Kidney (tissue), 14 donors: ENCODE results near the gene KPNA2. TPM values are rescaled to one million over a fixed set of nuclear protein-coding genes. Genes with fewer than 3 reads are reported as not detected.
A peak's percentile ranks its signal among the peaks of the same experiment; 100 is the strongest.
"Not testable (repeated sequence)": the region's sequence is repeated elsewhere in the genome, so short reads cannot be mapped to it uniquely, and the experiment has no call there.

Experiments used
- DNase-seq, 5 donors: peaks; one replicate each; pipeline ENCODE4 v3.0.0-alpha.2; 2013 to 2020
- FAIRE-seq: peaks from 2 replicates; lab custom pipeline; 2012; peaks lifted over from hg19 to GRCh38; lab: Jason Lieb, UNC
- H3K27ac ChIP-seq, 2 donors: one replicate each; pipeline ENCODE4 v1.7.0; 2013; ENCODE audit warnings: low read depth in 2 of 2, low read length in 2 of 2, inconsistent platforms in 1 of 2
- H3K27me3 ChIP-seq: one replicate; pipeline ENCODE4 v1.7.1; 2013; ENCODE audit warnings: low read length, inconsistent platforms; ENCODE audit not compliant: control insufficient read depth, insufficient read depth
- H3K36me3 ChIP-seq, 3 donors: one replicate each; pipeline versions ENCODE4 v1.7.0 to v1.7.1; 2013; ENCODE audit warnings: low read length in 3 of 3, control low read depth in 1 of 3, inconsistent platforms in 1 of 3; ENCODE audit not compliant: insufficient read depth in 3 of 3, control insufficient read depth in 2 of 3
- H3K4me1 ChIP-seq, 3 donors: one replicate each; pipeline versions ENCODE4 v1.7.0 to v1.7.1; 2013; ENCODE audit warnings: low read length in 3 of 3, inconsistent platforms in 1 of 3, low read depth in 1 of 3; ENCODE audit not compliant: control insufficient read depth in 2 of 3, insufficient read depth in 2 of 3
- H3K4me3 ChIP-seq, 3 donors: one replicate each; pipeline versions ENCODE4 v1.7.0 to v1.8.1; 2013; ENCODE audit warnings: low read length in 3 of 3, control low read depth in 1 of 3, inconsistent platforms in 1 of 3
- H3K9ac ChIP-seq, 3 donors: one replicate each; pipeline versions ENCODE4 v1.7.0 to v1.7.1; 2013; ENCODE audit warnings: low read length in 3 of 3, control low read depth in 1 of 3, inconsistent platforms in 1 of 3
- H3K9me3 ChIP-seq, 3 donors: one replicate each; pipeline versions ENCODE4 v1.7.0 to v1.7.1; 2013; ENCODE audit warnings: low read length in 3 of 3, control low read depth in 1 of 3, inconsistent platforms in 1 of 3; ENCODE audit not compliant: control insufficient read depth in 2 of 3, insufficient read depth in 1 of 3
- intact Hi-C: fragments of 100-400 bp; cut with DNase I; formaldehyde crosslinking; loops from one replicate; pipeline ENCODE4 v1.11.1; 2022
- polyA plus RNA-seq: library from polyadenylated mRNA; stranded (reverse); fragments of 350-450 nt; fragmentation: Illumina TruSeq; extraction: RNeasy Lipid Tissue Mini Kit (QIAGEN cat#74804); gene quantifications from one replicate; pipeline ENCODE4 v1.2.3, GENCODE V29; 2014; ENCODE audit warnings: low read depth, low replicate concordance; ENCODE audit not compliant: insufficient read depth
- total RNA-seq: library from RNA; stranded (reverse); fragmentation: NEBNext Ultra II Directional; extraction: Animal tissue kit (Norgen Biotek cat#: 25700); gene quantifications from one replicate; pipeline ENCODE4 v1.2.1, GENCODE V29; 2021
- TF ChIP-seq, protein P1 (sequence below): IDR thresholded peaks from 3 replicates; pipeline ENCODE4 v1.5.1; 2012; ENCODE audit warnings: mild to moderate bottlenecking, moderate library complexity, borderline replicate concordance; ENCODE audit not compliant: insufficient read depth; ENCODE audit errors: extremely low read depth
- donor health status: control.
- donor health status: control.
- donor health status: control.
- donor health status: control.
- donor health status: control.
- donor health status: DM: yes; HTN: yes; CAD: no.
- donor health status: Normal renal cell carcinoma (clear cell type).

KPNA2 gene
- total and polyA plus RNA-seq, 2 donors from 2014 or later: 23.3 to 27.4 TPM

DNA sequence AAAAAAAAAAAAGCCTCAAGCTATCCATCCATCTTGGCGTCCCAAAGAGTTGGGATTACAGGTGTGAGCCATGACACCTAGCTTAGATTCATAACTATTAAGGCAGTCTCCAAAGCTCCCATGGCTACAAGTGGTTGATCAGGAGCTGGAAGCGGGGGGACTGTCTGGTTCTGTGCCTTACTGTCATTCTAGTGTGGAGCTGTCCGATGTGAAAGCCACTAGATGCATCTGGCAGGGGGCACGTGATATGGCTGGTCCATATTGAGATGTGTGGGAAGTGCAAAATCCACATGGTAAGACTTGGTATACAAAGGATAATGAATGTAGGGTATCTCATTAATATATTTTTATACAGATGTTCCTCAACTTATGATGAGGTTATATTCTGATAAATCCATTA is 38.7 kb downstream of the KPNA2 start:
- peak in 1 of 5 donors; percentile 49 for DNase-seq
- TF ChIP-seq, protein P1, sequence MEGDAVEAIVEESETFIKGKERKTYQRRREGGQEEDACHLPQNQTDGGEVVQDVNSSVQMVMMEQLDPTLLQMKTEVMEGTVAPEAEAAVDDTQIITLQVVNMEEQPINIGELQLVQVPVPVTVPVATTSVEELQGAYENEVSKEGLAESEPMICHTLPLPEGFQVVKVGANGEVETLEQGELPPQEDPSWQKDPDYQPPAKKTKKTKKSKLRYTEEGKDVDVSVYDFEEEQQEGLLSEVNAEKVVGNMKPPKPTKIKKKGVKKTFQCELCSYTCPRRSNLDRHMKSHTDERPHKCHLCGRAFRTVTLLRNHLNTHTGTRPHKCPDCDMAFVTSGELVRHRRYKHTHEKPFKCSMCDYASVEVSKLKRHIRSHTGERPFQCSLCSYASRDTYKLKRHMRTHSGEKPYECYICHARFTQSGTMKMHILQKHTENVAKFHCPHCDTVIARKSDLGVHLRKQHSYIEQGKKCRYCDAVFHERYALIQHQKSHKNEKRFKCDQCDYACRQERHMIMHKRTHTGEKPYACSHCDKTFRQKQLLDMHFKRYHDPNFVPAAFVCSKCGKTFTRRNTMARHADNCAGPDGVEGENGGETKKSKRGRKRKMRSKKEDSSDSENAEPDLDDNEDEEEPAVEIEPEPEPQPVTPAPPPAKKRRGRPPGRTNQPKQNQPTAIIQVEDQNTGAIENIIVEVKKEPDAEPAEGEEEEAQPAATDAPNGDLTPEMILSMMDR: no peak

DNA sequence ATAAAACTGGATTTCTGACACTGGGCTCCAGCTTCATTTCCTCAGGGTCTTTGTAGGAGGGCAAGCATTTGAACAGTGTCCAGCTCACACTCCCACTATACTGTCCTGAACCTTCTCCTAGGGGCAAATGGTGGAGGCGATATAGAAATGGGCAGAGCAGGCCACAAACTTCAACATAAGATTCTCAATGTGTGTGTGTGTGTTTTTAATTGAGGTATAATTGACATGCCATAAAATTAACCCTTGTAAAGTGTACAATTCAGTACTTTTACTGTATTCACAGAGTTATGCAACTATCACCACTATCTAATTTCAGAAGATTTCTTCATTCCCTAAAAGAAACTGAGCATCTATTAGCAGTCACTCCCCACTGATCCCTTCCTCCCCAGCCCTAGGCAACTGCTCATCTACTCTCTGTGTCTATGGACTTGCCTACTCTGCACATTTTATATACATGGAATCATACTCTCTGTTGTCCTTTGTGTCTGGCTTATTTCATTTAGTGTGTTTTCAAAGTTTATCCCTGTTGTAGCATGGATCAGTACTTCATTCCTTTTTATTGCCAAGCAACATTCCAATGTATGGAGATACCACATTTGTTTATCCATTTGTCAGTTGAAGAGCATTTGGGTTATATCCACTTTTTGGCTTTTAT is 40.5 kb downstream of the KPNA2 start:
- DNase-seq, FAIRE-seq: not testable (repeated sequence)

More for the DNA sequence above, 38.7 kb downstream of the KPNA2 start:
- Histone ChIP-seq H3K4me3 (no peak overlapping the region), H3K9me3 (no peaks in the 10 kb centered on the region), H3K27me3 (no peaks in the 10 kb centered on the region), H3K9ac (no peak overlapping the region), H3K27ac (no peak overlapping the region), H3K4me1 (no peaks in the 10 kb centered on the region), H3K36me3 (no peaks in the 10 kb centered on the region)
- no peak for FAIRE-seq
- intact Hi-C loops: no loop called here

DNA sequence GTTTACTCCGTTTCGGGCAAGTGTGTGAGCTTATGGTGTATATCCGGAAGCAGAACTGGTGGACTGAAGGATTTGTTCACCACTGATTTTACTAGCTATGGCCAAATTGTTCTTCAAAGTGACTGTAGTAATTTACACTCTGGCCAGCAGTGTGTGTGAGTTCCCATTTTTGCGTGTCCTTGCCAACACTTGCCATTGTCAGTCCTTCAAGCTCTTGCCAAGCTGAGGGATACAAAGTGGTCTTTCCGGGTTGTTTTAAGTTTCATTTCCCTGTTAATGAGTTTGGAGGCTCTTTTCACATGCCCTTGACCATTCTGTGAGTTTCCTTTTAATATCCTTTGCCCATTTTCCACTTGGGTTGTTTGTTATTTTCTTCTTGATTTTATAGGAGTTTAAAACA is 42.0 kb downstream of the KPNA2 start:
- not testable (repeated sequence) for FAIRE-seq

More for the DNA sequence above, 40.5 kb downstream of the KPNA2 start:
- H3K9me3 ChIP-seq, H3K36me3 ChIP-seq, H3K4me3 ChIP-seq, H3K4me1 ChIP-seq, intact Hi-C loops, H3K27ac ChIP-seq, H3K27me3 ChIP-seq, H3K9ac ChIP-seq: not testable (repeated sequence)

DNA sequence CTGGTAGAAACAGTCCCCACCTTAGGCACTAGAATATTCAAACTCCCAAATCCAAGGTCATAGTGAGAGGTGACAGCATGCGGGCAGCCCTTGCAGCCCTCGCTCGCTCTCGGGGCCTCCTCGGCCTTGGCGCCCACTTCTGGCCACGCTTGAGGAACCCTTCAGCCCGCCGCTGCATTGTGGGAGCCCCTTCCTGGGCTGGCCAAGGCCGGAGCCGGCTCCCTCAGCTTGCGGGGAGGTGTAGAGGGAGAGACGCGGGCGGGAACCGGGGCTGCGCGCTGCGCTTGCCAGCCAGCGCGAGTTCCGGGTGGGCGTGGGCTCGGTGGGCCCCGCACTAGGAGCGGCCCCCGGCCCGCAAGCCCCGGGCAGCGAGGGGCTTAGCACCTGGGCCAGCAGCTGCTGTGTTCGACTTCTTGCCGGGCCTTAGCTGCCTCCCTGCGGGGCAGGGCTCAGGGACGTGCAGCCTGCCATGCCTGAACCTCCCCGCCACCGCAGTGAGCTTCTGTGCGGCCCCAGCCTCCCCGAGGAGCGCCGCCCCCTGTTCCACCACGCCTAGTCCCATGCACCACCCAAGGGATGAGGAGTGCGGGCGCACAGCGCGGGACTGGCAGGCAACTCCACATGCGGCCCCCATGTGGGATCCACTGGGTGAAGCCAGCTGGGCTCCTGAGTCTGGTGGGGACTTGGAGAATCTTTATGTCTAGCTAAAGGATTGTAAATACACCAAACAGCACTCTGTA is 45.0 kb downstream of the KPNA2 start:
- TF ChIP-seq, protein P1: no peak
- peaks cover 0 to 2% (median 0%) of the 10 kb centered on the region in 3 donors for H3K4me1 ChIP-seq
- no peak overlapping the region for H3K27ac ChIP-seq
- intact Hi-C loops: no loop called here
- no peak overlapping the region for H3K9ac ChIP-seq
- H3K4me3 ChIP-seq: no peak overlapping the region
- FAIRE-seq (no peak), DNase-seq (no peak)
- H3K36me3 ChIP-seq: no peaks in the 10 kb centered on the region
- H3K9me3 ChIP-seq: no peaks in the 10 kb centered on the region
- no peaks in the 10 kb centered on the region for H3K27me3 ChIP-seq

More for the DNA sequence above, 42.0 kb downstream of the KPNA2 start:
- H3K9me3 ChIP-seq, H3K4me1 ChIP-seq, H3K27me3 ChIP-seq, H3K27ac ChIP-seq, H3K4me3 ChIP-seq, DNase-seq, H3K36me3 ChIP-seq, H3K9ac ChIP-seq, intact Hi-C loops: not testable (repeated sequence)

DNA sequence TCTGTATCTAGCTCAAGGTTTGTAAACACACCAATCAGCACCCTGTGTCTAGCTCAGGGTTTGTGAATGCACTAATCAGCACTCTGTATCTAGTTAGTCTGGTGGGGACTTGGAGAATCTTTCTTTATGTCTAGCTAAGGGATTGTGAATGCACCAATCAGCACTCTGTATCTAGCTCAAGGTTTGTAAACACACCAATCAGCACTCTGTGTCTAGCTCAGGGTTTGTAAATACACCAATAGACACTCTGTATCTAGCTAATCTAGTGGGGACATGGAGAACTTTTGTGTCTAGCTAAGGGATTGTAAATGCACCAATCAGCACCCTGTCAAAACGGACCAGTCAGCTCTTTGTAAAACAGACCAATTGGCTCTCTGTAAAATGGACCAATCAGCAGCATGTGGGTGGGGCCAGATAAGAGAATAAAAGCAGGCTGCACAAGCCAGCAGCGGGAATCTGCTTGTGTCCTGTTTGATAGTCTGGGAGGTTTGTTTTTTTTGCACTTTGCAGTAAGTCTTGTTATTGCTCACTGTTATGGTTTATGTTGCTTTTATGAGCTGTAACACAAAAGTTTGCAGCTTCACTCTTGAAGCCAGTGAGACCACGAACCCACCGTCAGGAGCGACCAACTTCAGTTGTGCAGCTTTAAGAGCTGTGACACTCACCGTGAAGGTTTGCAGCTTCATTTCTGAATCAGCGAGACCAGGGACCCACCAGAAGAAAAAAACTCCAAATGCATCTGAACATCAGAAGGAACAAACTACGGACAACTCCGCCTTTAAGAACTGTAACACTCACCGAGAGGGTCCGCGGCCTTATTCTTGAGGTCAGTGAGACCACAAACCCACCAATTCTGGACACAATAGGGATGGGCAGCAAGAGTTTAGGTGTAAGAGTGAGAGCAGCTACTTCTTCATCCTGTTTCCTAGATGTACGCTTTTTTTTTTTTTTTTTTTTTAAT is 46.0 kb downstream of the KPNA2 start:
- H3K9me3 ChIP-seq, FAIRE-seq, DNase-seq, intact Hi-C loops, H3K4me3 ChIP-seq, H3K27me3 ChIP-seq, H3K27ac ChIP-seq, H3K36me3 ChIP-seq, H3K4me1 ChIP-seq, H3K9ac ChIP-seq: not testable (repeated sequence)
